Nephron progenitor cell (in vitro differentiated cells): Measurements from ENCODE around the gene KDM4B.

Experiments
- DNase-seq: peaks from one replicate; pipeline ENCODE4 v3.0.0; 2021
- H3K27ac Mint-ChIP-seq: 2 replicates; pipeline ENCODE4 v1.8.0; 2021; ENCODE audit warnings: mild to moderate bottlenecking, moderate library complexity, mixed read lengths
- H3K27me3 Mint-ChIP-seq: 2 replicates; pipeline ENCODE4 v1.8.0; 2021; ENCODE audit warnings: mild to moderate bottlenecking, low read depth, mixed read lengths; ENCODE audit not compliant: poor library complexity
- H3K36me3 Mint-ChIP-seq: 2 replicates; pipeline ENCODE4 v1.8.0; 2021; ENCODE audit warnings: low read depth, mixed read lengths
- H3K4me1 Mint-ChIP-seq: 2 replicates; pipeline ENCODE4 v1.8.0; 2021; ENCODE audit warnings: mixed read lengths
- H3K4me3 Mint-ChIP-seq: 2 replicates; pipeline ENCODE4 v1.8.0; 2021; ENCODE audit warnings: mild to moderate bottlenecking, moderate library complexity, mixed read lengths
- H3K9me3 Mint-ChIP-seq: 2 replicates; pipeline ENCODE4 v1.8.0; 2021; ENCODE audit warnings: mild to moderate bottlenecking, moderate library complexity, mixed read lengths
- CTCF ChIP-seq: fragments of 200-600 bp; sonication (generic); IDR thresholded peaks from 2 replicates; pipeline ENCODE4 v1.5.0; 2021; ENCODE audit warnings: antibody characterized with exemption

The KDM4B gene

GRCh38 chr19:5115351-5115750 is 146.4 kb downstream of the KDM4B start:
- DNase-seq: no peak
- Mint-ChIP-seq H3K36me3 (peaks cover 48% of the 10 kb centered on the region), H3K27ac (no peak overlapping the region), H3K9me3 (peaks cover 13% of the 10 kb centered on the region), H3K27me3 (no peaks in the 10 kb centered on the region), H3K4me1 (peaks cover 50% of the 10 kb centered on the region), H3K4me3 (no peak overlapping the region)
- TF ChIP-seq CTCF: no peak

GRCh38 chr19:5115771-5116202 is 146.9 kb downstream of the KDM4B start:
- Mint-ChIP-seq H3K4me1 (peaks cover 50% of the 10 kb centered on the region), H3K27ac (no peak overlapping the region), H3K36me3 (peaks cover 48% of the 10 kb centered on the region), H3K9me3 (peaks cover 13% of the 10 kb centered on the region), H3K27me3 (no peaks in the 10 kb centered on the region), H3K4me3 (no peak overlapping the region)
- no peak for DNase-seq
- no peak for TF ChIP-seq CTCF

- peaks cover 54% of the 10 kb centered on the region for H3K4me1 Mint-ChIP-seq
- H3K4me3 Mint-ChIP-seq: no peak overlapping the region
- no peak for DNase-seq
- peaks cover 13% of the 10 kb centered on the region for H3K9me3 Mint-ChIP-seq
- H3K36me3 Mint-ChIP-seq: peaks cover 52% of the 10 kb centered on the region
- no peak for TF ChIP-seq CTCF
- no peaks in the 10 kb centered on the region for H3K27me3 Mint-ChIP-seq
- no peak overlapping the region for H3K27ac Mint-ChIP-seq
These were observed 147.4 kb downstream of the KDM4B start for GRCh38 chr19:5116292-5116691.

- no peak overlapping the region for H3K27ac Mint-ChIP-seq
- H3K36me3 Mint-ChIP-seq: peaks cover 48% of the 10 kb centered on the region
- peaks cover 54% of the 10 kb centered on the region for H3K4me1 Mint-ChIP-seq
- no peak for TF ChIP-seq CTCF
- DNase-seq: no peak
- peaks cover 13% of the 10 kb centered on the region for H3K9me3 Mint-ChIP-seq
- H3K27me3 Mint-ChIP-seq: no peaks in the 10 kb centered on the region
- no peak overlapping the region for H3K4me3 Mint-ChIP-seq
These were observed 148.5 kb downstream of the KDM4B start for GRCh38 chr19:5117421-5117820.

- peaks cover 47% of the 10 kb centered on the region for H3K36me3 Mint-ChIP-seq
- no peak overlapping the region for H3K4me3 Mint-ChIP-seq
- no peak for DNase-seq
- no peak for TF ChIP-seq CTCF
- H3K27me3 Mint-ChIP-seq: no peaks in the 10 kb centered on the region
- no peak overlapping the region for H3K27ac Mint-ChIP-seq
- peaks cover 54% of the 10 kb centered on the region for H3K4me1 Mint-ChIP-seq
- H3K9me3 Mint-ChIP-seq: peaks cover 13% of the 10 kb centered on the region
These were observed 149.1 kb downstream of the KDM4B start for GRCh38 chr19:5118026-5118425.

GRCh38 chr19:5119297-5119998 is 150.5 kb downstream of the KDM4B start:
- H3K4me3 Mint-ChIP-seq: no peak overlapping the region
- H3K27me3 Mint-ChIP-seq: no peaks in the 10 kb centered on the region
- TF ChIP-seq CTCF: no peak
- H3K36me3 Mint-ChIP-seq: peaks cover 55% of the 10 kb centered on the region
- DNase-seq: no peak
- H3K27ac Mint-ChIP-seq: peak overlapping the region; percentile 97
- H3K4me1 Mint-ChIP-seq: peaks cover 61% of the 10 kb centered on the region
- H3K9me3 Mint-ChIP-seq: peaks cover 13% of the 10 kb centered on the region
